Measurements from ENCODE around the gene ADRA2B. TPM values are rescaled to one million over a fixed set of nuclear protein-coding genes. Genes with fewer than 3 reads are reported as not detected.

Gene ADRA2B
- total RNA-seq, 1 experiment from 2014 or later: 0.47 TPM

DNA sequence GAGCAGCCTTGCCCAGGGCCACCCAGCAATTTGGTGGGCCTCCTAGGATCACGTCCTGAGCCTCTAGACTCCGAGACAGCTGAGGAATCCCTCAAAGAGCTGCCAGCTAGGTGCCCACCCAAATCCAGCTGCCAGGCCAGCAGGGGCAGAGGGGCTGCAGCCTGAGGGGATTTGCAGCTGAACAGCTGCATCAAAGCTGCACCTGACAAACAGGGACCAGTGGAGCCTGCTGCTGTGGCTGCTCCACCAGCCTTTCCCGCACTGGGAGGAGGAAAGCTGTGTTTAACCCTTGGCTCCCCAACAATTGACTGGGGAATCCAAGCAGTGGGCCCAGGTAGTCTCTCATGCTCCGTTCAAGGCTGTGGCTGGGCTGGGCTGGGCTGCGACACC is 8.2 kb downstream of the ADRA2B start:
- H3K9me3 ChIP-seq (ENCODE audit: control insufficient read depth in 1 of 2, insufficient read depth in 1 of 2, low read depth in 1 of 2, low read length in 2 of 2): peaks cover 11 to 14% of the 10 kb centered on the region in 2 experiments; a peak in 2 of 4 replicates
- ATAC-seq (no peak), DNase-seq (ENCODE audit: low read depth, low spot score) (no peak)
- no peak overlapping the region for H3K27ac ChIP-seq (ENCODE audit: low read depth, low read length)
- H3K27me3 ChIP-seq (ENCODE audit: insufficient read depth, low read length): no peaks in the 10 kb centered on the region
- no peak overlapping the region for H3K9ac ChIP-seq (ENCODE audit: low read length)
- RAD21 ChIA-PET (ENCODE audit: low non-redundant PET in 1 of 2, low total read pairs in 2 of 2, uncharacterized antibody in 2 of 2, unreplicated experiment in 2 of 2): no interaction called here
- H3K4me1 ChIP-seq (ENCODE audit: control insufficient read depth in 1 of 2, insufficient read depth in 2 of 2, low read length in 2 of 2): no peaks in the 10 kb centered on the region
- no peaks in the 10 kb centered on the region for H3K9me2 ChIP-seq (ENCODE audit: insufficient read depth)
- no peaks in the 10 kb centered on the region for H3K36me3 ChIP-seq (ENCODE audit: control insufficient read depth in 1 of 2, insufficient read depth in 2 of 2, low read length in 2 of 2)
- no TSS peak for BruUV-seq (replicated peaks)
- no peak overlapping the region for H2AFZ ChIP-seq (ENCODE audit: low read depth, low read length, poor library complexity, severe bottlenecking)
- CTCF ChIA-PET: no interaction called here
- no peak for TF ChIP-seq POLR2AphosphoS5 (IDR thresholded peaks at IDR 0.05; ENCODE audit: low read depth, low read length)
- TF ChIP-seq TCF7L2 (IDR thresholded peaks at IDR 0.05; ENCODE audit: borderline replicate concordance, extremely low read depth, insufficient read depth, insufficient read length): no peak
- TF ChIP-seq ZNF274 (IDR thresholded peaks at IDR 0.05; ENCODE audit: low read depth, low read length): no peak
- no peak for TF ChIP-seq POLR2A (IDR thresholded peaks at IDR 0.05; ENCODE audit: borderline replicate concordance, extremely low read depth, insufficient read depth, insufficient read length)
- TF ChIP-seq ZFX (IDR thresholded peaks at IDR 0.05): no peak
- POLR2A ChIA-PET: no interaction called here
- intact Hi-C loops (cut with micrococcal nuclease): no loop called here
- no peak overlapping the region for H3K4me3 ChIP-seq (replicated peaks in 1 of 2; ENCODE audit: low read depth in 1 of 2, low read length in 2 of 2)
- H4K20me1 ChIP-seq (ENCODE audit: insufficient read depth): no peaks in the 10 kb centered on the region
- H3K4me2 ChIP-seq (ENCODE audit: low read length): no peak overlapping the region
- no peaks in the 10 kb centered on the region for H3K79me2 ChIP-seq (ENCODE audit: insufficient read depth, low read length)

- H3K9me3 ChIP-seq (ENCODE audit: control insufficient read depth in 1 of 2, insufficient read depth in 1 of 2, low read depth in 1 of 2, low read length in 2 of 2): peaks cover 11 to 14% of the 10 kb centered on the region in 2 experiments; a peak in 2 of 4 replicates
- CTCF ChIA-PET: no interaction called here
- no peak for DNase-seq (ENCODE audit: low read depth, low spot score)
- BruUV-seq (replicated peaks): no TSS peak
- H3K4me2 ChIP-seq (ENCODE audit: low read length): no peak overlapping the region
- no peaks in the 10 kb centered on the region for H3K27me3 ChIP-seq (ENCODE audit: insufficient read depth, low read length)
- no peaks in the 10 kb centered on the region for H3K36me3 ChIP-seq (ENCODE audit: control insufficient read depth in 1 of 2, insufficient read depth in 2 of 2, low read length in 2 of 2)
- H3K4me3 ChIP-seq (replicated peaks in 1 of 2; ENCODE audit: low read depth in 1 of 2, low read length in 2 of 2): no peak overlapping the region
- no peaks in the 10 kb centered on the region for H4K20me1 ChIP-seq (ENCODE audit: insufficient read depth)
- no peak for ATAC-seq
- no peak overlapping the region for H3K9ac ChIP-seq (ENCODE audit: low read length)
- POLR2A ChIA-PET: no interaction called here
- no peak overlapping the region for H3K27ac ChIP-seq (ENCODE audit: low read depth, low read length)
- H3K79me2 ChIP-seq (ENCODE audit: insufficient read depth, low read length): no peaks in the 10 kb centered on the region
- RAD21 ChIA-PET (ENCODE audit: low non-redundant PET in 1 of 2, low total read pairs in 2 of 2, uncharacterized antibody in 2 of 2, unreplicated experiment in 2 of 2): no interaction called here
- intact Hi-C loops (cut with micrococcal nuclease): no loop called here
- no peaks in the 10 kb centered on the region for H3K9me2 ChIP-seq (ENCODE audit: insufficient read depth)
- no peaks in the 10 kb centered on the region for H3K4me1 ChIP-seq (ENCODE audit: control insufficient read depth in 1 of 2, insufficient read depth in 2 of 2, low read length in 2 of 2)
- no peak overlapping the region for H2AFZ ChIP-seq (ENCODE audit: low read depth, low read length, poor library complexity, severe bottlenecking)
- TF ChIP-seq CBX3 (IDR thresholded peaks at IDR 0.05; ENCODE audit: low read depth) (no peak), ZNF274 (IDR thresholded peaks at IDR 0.05; ENCODE audit: low read depth, low read length) (no peak), POLR2AphosphoS5 (IDR thresholded peaks at IDR 0.05; ENCODE audit: low read depth, low read length) (no peak), ATF3 (IDR thresholded peaks at IDR 0.05) (no peak), EGR1 (IDR thresholded peaks at IDR 0.05; ENCODE audit: low read depth) (no peak), POLR2A (IDR thresholded peaks at IDR 0.05; ENCODE audit: borderline replicate concordance, extremely low read depth, insufficient read depth, insufficient read length) (no peak), REST (IDR thresholded peaks at IDR 0.05; ENCODE audit: low read depth) (no peak), EZH2 (IDR thresholded peaks at IDR 0.05) (no peak), JUND (IDR thresholded peaks at IDR 0.05) (no peak), ZBTB33 (IDR thresholded peaks at IDR 0.05; ENCODE audit: extremely low read depth, insufficient replicate concordance, low read length) (no peak), RAD21 (IDR thresholded peaks at IDR 0.05; ENCODE audit: low read depth) (no peak), TCF7L2 (IDR thresholded peaks at IDR 0.05; ENCODE audit: borderline replicate concordance, extremely low read depth, insufficient read depth, insufficient read length) (no peak), ELF1 (IDR thresholded peaks at IDR 0.05; ENCODE audit: borderline replicate concordance, low read depth) (no peak), EZH2phosphoT487 (IDR thresholded peaks at IDR 0.05; ENCODE audit: borderline replicate concordance) (no peak)
- TF ChIP-seq, protein P1, sequence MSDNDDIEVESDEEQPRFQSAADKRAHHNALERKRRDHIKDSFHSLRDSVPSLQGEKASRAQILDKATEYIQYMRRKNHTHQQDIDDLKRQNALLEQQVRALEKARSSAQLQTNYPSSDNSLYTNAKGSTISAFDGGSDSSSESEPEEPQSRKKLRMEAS (IDR thresholded peaks at IDR 0.05): no peak
Observed at GRCh38 chr2:96107708-96108065, 8.7 kb downstream of the ADRA2B start.

Measured in HCT116 (cell line).